NCI-H345 (cell line): ENCODE measurements around the gene SEC63.

Source experiments
- DNase-seq: peaks from one replicate; lab custom pipeline; 2025; lab: John Stamatoyannopoulos, UW

SEC63 gene

GRCh38 chr6:107819217-107819616 lies 138.8 kb downstream of the SEC63 start:
- DNase-seq = no peak

- no peak for DNase-seq
Observed at GRCh38 chr6:107818272-107818671, 139.7 kb downstream of the SEC63 start.

GRCh38 chr6:107817784-107818183 lies 140.2 kb downstream of the SEC63 start:
- DNase-seq = no peak
